ENCODE data around the gene CELA2A.

CELA2A gene

DNA sequence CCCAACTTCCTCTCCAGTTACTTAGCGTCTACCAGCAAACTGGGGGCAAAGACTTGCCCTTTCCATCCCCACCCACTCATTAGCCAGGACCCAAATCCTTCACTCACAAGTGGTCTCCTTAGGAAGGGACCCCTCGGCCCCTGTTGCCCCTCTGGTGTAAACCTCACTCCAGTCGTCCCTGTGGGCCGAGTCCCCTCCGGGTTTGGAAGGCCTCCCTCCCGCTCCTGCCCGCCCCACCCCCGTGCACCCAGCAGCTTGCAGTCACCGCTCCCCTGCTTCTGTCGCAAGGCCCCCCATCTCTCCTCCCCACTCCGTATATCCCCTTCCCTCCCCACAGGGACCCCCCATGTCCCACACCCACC lies 45.7 kb upstream of the CELA2A start:
- no peak for DNase-seq
- Histone ChIP-seq H3K4me3 (peak overlapping the region; percentile 73 to 76), H3K4me1 (peaks cover 0 to 55% (median 42%) of the 10 kb centered on the region in 4 donors), H3K36me3 (peaks cover 0 to 9% (median 6%) of the 10 kb centered on the region in 3 donors), H3K9me3 (no peaks in the 10 kb centered on the region), H3K27me3 (no peaks in the 10 kb centered on the region), H3K27ac (peak overlapping the region; percentile 71 to 79)
- intact Hi-C loops (cut with DNase I; ENCODE audit: low total_unique reads): loop anchor here (5.0 kb wide), 1 partner anchor 84 kb away; no protein-coding TSS in a partner anchor
- TF ChIP-seq, protein P1, sequence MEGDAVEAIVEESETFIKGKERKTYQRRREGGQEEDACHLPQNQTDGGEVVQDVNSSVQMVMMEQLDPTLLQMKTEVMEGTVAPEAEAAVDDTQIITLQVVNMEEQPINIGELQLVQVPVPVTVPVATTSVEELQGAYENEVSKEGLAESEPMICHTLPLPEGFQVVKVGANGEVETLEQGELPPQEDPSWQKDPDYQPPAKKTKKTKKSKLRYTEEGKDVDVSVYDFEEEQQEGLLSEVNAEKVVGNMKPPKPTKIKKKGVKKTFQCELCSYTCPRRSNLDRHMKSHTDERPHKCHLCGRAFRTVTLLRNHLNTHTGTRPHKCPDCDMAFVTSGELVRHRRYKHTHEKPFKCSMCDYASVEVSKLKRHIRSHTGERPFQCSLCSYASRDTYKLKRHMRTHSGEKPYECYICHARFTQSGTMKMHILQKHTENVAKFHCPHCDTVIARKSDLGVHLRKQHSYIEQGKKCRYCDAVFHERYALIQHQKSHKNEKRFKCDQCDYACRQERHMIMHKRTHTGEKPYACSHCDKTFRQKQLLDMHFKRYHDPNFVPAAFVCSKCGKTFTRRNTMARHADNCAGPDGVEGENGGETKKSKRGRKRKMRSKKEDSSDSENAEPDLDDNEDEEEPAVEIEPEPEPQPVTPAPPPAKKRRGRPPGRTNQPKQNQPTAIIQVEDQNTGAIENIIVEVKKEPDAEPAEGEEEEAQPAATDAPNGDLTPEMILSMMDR (IDR thresholded peaks at IDR 0.05): no peak

DNA sequence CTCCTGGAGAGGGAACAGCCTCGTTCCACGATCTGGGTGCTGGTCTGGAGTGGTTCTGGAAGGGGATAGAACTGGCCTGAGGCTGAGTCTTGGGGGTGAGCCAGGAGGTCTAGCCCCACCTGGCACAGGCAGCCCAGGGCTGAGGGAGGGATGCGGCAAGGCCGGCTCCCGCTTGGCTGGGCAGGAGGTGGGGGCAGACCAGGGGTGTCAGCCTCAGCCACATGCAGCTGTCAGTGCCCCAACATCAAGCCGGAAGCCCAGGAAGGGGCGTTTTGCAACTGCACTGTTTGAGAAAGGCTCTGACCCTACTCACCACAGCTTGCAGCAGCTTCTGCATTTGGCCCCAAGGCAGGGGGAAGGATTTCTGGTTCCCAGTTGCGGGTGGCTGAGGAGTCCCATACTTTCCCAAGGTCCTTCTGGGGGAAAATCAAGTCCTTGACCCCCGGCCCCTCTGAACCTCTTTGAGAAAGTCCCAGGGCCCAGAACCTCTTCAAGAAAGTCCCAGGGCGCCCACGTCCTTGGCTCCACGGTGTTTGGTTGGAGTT lies 44.9 kb upstream of the CELA2A start:
- H3K27me3 ChIP-seq: no peaks in the 10 kb centered on the region
- H3K4me3 ChIP-seq: peak overlapping the region; percentile 73 to 76
- H3K27ac ChIP-seq: peak overlapping the region in 1 of 2 donors; percentile 16
- no peaks in the 10 kb centered on the region for H3K9me3 ChIP-seq
- intact Hi-C loops (cut with DNase I; ENCODE audit: low total_unique reads): loop anchor here (5.0 kb wide), 1 partner anchor 84 kb away; no protein-coding TSS in a partner anchor
- peak; percentile 69 to 76 for DNase-seq
- H3K36me3 ChIP-seq: peaks cover 0 to 9% (median 6%) of the 10 kb centered on the region in 3 donors
- H3K4me1 ChIP-seq: peaks cover 0 to 58% (median 42%) of the 10 kb centered on the region in 4 donors
- TF ChIP-seq, protein P1 (IDR thresholded peaks at IDR 0.05): no peak

DNA sequence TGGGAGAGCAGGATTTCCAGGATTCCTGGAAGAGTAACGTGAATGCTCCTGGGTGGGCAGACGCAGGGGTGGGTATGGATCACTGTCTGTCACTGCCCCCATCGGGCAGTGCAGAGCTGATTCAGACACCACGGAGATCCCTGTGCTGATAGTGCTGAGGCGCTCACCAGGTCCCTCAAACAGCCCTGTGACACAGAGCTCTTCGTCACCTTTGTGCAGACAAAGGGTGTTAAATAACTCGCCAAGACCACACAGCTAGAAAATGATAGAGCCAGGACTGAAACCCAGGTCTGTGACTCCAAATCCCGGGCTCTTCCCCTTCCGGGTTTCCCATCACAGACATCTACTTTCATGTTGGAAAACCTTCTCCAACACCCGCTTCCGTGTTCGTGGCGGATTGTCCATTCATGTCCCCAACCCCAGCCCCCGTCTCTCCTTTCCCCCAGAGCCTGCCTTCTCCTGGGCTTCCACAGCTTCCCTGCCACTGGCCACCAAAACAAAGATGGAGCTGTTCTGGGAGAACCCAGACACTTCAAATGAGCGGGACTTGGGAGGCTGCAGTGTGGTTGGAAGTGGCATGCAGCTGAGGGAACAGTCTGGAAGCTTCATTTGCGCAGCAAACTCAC lies 44.2 kb upstream of the CELA2A start:
- DNase-seq: no peak
- TF ChIP-seq, protein P1 (IDR thresholded peaks at IDR 0.05): no peak
- H3K4me3 ChIP-seq: peak overlapping the region in 1 of 2 donors; percentile 76
- intact Hi-C loops (cut with DNase I; ENCODE audit: low total_unique reads): loop anchor here (5.0 kb wide), 1 partner anchor 85 kb away; no protein-coding TSS in a partner anchor
- H3K9me3 ChIP-seq: no peaks in the 10 kb centered on the region
- H3K27me3 ChIP-seq: no peaks in the 10 kb centered on the region
- H3K36me3 ChIP-seq: peaks cover 0 to 9% (median 6%) of the 10 kb centered on the region in 3 donors
- no peak overlapping the region for H3K27ac ChIP-seq
- peaks cover 0 to 52% (median 37%) of the 10 kb centered on the region in 4 donors for H3K4me1 ChIP-seq

DNA sequence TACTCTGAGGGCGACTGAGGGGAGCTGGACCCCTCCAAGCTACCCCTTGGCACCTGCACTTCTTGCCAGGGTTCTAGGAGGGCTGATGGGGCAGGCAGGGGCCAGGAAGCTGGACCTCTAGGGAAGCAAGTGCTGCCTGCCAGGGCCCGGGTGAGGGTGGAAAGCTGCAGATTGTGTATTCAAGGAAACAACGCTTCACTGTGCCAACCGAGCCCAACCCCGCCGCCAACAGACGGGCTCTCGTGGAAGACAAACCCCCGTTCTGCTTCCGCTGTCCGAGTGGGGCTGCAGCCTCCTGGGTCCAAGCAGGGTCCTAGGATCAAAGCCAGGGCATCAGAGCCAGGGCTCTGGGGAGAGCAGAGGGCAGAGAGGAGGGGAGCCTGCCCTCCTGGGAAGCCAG lies 43.7 kb upstream of the CELA2A start:
- DNase-seq: no peak
- no peak overlapping the region for H3K27ac ChIP-seq
- H3K27me3 ChIP-seq: no peaks in the 10 kb centered on the region
- H3K9me3 ChIP-seq: no peaks in the 10 kb centered on the region
- TF ChIP-seq, protein P1 (IDR thresholded peaks at IDR 0.05): no peak
- H3K36me3 ChIP-seq: peaks cover 0 to 9% (median 6%) of the 10 kb centered on the region in 3 donors
- no peak overlapping the region for H3K4me3 ChIP-seq
- peaks cover 0 to 47% (median 32%) of the 10 kb centered on the region in 4 donors for H3K4me1 ChIP-seq
- intact Hi-C loops (cut with DNase I; ENCODE audit: low total_unique reads): loop anchor here (5.0 kb wide), 1 partner anchor 86 kb away; no protein-coding TSS in a partner anchor

DNA sequence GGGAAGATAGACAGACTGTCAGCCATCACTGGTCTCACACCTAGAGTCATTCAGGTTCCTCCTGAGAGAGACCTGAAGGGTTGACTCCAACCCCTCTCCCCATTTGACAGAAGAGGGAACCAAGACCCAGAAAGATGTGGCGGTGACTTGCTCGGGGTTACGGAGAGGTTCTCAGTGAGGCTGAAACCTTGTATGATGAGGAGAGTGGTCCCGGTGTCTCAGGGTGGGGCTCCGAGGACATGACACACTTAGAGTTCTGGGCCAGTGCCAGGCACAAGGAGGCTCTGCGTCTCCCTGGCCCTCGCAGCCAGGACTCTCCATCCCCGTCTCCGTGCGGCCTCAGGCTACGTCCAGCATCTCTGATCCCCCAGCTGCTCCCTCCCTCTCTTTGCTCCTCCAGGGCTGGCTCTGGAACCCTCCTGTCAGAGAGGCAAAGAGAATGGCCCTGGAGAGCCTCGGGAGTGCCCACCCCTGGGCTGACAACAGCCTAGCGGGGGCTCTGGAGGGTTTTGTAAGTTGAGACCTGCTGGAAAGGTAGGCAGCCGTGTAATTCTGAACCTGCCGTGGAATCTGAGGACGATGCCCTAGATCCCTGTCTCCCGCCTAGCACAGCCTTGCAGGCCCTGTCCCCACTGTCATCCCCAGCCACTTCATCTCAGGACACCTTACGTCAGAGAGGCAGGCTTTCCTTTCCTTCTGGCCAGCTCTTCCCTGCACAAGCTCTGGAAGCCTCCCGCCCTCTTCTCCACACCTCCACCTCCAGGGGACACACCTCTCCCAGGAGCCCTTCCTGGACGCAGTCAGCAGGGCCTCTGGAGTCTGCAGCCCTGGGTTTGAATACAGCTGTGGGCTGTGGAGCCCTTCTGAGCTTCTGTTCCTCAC lies 42.7 kb upstream of the CELA2A start:
- no peak for DNase-seq
- TF ChIP-seq, protein P1 (IDR thresholded peaks at IDR 0.05): no peak
- Histone ChIP-seq H3K4me3 (no peak overlapping the region), H3K9me3 (no peaks in the 10 kb centered on the region), H3K27ac (no peak overlapping the region), H3K36me3 (peaks cover 0 to 9% (median 6%) of the 10 kb centered on the region in 3 donors), H3K27me3 (no peaks in the 10 kb centered on the region), H3K4me1 (peaks cover 0 to 44% (median 30%) of the 10 kb centered on the region in 4 donors)
- intact Hi-C loops (cut with DNase I; ENCODE audit: low total_unique reads): loop anchor here (5.0 kb wide), 1 partner anchor 87 kb away; no protein-coding TSS in a partner anchor

Data from tibial artery (tissue), 4 donors.